ENCODE results near the gene FERMT2.

The FERMT2 gene

DNA sequence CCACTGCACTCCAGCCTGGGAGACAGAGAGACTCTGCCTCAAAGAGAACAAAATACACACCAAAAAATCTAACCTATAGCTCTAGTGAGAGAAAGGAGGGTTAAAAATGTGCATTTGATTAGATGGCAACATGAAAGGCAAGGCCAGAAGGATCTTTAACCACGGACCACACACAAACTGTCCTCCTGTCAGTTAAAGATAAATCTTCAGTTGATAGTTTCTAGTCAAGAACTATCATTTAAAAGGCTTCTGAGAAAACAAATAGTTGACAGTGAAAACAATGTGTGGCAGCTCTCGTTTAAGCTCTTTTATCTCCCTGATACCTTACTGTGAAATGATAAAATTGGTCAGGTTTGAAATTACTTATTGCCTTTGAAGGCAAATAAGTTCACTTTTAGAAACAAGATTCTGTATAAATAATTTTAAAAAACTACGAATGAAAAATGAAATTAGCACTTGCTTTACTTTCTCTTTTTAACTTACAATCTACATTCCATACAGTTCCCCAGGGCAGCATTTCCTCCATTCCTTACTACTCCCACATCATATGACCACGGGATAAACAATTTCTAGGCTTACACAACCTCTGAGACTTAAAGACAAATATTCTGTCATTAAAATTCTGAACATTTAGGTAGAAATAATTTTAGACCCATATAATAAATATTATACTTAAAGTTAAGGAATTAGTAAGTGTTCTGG is 88.1 kb downstream of the FERMT2 start:
- no peak for DNase-seq

DNA sequence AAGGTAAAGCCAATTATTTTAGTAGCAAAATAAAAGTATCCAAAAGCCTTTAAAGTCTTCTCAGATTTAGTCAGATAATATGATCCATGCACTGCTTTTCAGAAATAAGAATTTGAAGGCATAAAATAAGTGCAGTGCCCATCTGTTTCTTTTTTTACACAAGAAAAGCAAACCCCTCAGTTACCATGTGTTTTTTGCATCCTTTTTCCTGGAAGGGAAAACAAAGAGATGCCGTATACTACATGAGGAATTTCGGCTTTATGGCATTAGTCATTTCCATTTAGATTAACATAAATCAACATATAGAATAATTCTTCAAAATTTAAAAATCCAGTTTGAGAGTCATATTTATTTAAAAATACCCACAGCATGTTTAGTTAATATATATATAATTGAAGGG is 89.4 kb downstream of the FERMT2 start:
- no peak for DNase-seq

DNA sequence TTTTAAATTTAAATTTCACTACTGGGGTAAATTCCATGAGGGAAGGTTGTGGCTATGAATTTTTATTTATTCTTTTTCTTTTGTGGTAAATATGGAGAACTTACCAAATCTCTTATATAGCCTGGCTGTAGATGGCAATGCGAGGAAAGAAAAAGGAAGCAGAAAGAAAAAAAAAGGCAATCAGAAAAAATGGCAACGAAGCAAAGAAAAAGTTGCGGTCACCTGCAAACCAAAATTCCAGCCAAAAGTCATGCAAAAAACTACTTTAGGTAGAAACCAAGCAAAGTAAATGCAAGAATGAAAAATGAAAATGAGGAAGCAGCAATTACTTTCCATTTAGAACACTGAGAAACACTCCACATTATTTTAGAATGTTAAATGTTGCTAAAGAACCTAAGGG is 89.9 kb downstream of the FERMT2 start:
- DNase-seq = no peak

DNA sequence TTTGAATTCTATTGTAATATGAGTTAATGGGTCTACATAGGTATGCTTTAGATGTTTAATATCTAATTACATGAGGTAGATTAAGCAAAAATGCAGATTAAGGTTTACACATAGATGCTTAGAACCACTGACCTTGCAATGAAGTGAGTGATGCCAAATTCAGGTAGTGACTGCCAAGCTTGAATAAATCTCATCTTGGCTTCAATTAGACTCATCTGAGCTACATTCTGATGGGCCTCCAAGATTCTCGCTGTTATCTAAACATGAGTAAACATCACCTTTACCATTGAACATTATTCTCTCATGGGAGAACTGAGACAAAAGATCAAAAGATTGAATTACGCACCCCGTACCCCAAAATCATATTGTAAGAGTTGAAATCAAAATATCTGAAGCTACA is 90.6 kb downstream of the FERMT2 start:
- DNase-seq = no peak

- DNase-seq = no peak
Observed at GRCh38 chr14:52856139-52856538, 94.7 kb downstream of the FERMT2 start.

GRCh38 chr14:52853522-52853854 is 97.4 kb downstream of the FERMT2 start:
- no peak for DNase-seq

GRCh38 chr14:52852810-52853521 is 97.9 kb downstream of the FERMT2 start:
- DNase-seq = no peak

DNA sequence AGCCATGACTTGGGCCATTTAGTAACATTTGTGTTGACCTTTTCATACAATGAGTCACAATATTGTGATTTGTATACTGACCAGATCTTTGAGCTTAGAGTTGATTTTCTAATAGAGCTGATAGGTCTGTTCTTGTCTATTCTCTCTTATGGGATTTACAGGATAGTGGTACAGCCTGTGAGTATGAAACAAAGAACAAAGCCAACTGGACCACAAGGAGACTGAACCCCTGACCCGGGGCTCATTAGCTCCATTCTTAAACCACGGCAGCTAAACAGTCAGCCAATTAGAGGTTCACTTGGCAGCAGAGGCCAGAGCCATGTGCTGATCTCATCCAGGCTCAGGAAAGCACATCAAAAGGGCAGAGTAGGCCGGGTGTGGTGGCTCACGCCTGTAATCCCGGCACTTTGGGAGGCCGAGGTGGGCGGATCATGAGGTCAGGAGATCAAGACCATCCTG is 100.4 kb downstream of the FERMT2 start:
- no peak for DNase-seq

GRCh38 chr14:52848626-52849025 is 102.2 kb downstream of the FERMT2 start:
- DNase-seq = no peak

DNA sequence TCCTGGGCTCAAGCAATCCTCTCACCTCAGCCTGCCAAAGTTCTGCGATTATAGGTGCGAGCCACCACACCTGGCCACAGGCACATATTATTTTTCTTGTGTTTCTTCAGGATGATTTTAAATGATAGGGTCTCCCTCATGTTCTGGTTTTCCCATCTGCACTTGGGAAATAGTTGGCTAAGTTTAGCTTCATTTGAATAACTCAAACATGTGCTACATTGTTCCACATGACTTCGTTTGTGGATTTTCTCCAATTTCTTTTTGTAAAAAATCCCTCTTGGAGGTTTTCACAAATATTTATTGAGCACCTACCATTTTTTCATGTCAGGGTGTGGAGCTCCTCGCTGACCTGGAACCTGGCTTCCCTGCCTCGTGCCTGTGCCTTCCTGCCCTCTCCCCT is 104.3 kb downstream of the FERMT2 start:
- no peak for DNase-seq

DNA sequence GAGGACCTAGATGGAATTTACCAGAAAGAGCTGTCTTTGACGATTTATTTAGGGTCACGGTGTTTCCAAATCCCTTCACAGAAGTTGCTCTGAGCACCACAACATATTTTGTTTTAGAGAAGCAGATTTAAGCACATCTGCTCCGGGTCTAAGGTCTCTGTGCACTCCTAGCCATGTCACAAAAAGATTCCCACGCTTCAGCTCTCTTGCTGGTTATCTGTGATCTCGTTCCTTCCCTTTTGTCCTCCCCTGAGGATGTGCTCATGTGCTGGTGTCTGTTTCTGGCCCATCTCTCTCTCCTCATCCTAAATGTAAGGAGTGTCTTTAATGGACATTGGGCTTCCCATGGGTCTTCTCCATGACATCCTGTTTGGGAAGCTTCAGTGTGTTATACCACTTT is 105.8 kb downstream of the FERMT2 start:
- DNase-seq = no peak

GRCh38 chr14:52844262-52845060 is 106.4 kb downstream of the FERMT2 start:
- no peak for DNase-seq

- DNase-seq = no peak
Observed at GRCh38 chr14:52840877-52841276, 110.0 kb downstream of the FERMT2 start.

DNA sequence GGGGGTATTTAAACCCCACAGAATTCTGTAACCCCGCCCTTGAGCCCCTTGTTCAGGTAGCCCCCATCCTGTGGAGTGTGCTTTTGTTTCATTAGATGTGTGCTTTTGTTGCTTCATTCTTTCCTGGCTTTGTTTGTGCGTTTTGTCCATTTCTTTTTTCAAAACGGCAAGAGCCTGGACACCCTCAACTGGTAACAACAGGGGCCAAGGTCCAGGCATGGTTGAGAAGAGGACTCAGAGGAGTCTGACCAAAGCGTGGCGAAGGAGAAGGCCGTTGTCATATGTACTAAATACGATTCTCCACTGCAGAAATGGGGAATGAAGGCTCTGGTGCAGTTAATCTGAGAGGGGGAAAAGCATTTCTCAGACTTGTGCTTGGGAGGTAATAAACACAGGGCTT is 113.4 kb downstream of the FERMT2 start:
- DNase-seq = no peak

DNA sequence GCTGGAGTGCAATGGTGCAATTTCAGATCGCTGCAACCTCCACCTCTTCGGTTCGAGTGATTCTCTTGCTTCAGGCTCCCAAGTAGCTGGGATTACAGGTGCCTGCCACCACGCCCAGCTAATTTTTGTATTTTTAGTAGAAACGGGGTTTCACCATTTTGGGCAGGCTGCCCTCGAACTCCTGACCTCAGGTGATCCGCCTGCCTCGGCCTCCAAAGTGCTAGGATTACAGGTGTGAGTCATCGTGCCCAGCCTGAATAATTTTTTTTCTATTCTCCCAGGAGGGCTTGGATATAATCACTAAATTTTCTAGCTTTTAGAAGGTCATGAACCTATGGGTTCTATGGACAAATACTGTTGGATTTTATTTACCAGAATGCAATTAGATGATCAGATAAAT is 114.8 kb downstream of the FERMT2 start:
- DNase-seq = no peak

DNA sequence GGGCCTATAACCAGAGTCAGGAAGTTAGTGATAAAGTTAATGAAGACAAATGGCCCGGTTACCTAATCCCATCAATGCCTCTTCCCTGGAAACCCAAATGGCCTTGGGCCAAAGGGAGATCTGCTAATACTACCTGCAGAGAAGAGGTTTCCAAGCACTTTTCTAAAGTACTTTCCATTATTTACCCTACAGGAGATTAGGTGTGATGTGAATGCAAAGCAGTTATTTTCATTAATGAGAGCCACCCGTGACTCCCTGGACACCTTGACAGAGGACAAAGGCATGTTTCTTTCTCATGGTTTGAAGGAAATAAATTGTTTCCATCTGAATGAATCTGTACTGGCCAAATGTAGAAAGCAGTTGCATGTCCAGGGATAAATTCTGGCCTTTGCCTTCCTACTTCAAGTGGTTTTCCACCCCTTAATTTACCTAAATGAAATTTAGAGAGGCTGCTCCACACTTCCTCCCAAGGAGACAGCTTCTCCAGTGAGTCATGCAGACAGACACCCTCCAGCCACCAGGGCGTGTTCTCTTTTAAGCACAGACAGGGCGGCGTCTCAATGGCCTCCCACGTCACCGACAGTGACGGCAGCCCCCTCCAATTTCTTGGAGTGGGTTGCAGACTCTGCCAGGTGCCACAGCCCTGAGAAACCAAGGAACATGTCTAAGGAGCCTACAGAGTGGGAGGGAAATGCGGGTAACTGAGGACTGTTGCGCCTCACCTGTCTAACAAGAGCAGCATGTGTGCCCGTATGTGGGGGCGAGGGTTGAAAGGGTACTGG is 115.5 kb downstream of the FERMT2 start:
- no peak for DNase-seq

GRCh38 chr14:52834440-52834842 is 116.4 kb downstream of the FERMT2 start:
- no peak for DNase-seq

- no peak for DNase-seq
Observed at GRCh38 chr14:52833891-52834290, 117.0 kb downstream of the FERMT2 start.

- no peak for DNase-seq
Observed at GRCh38 chr14:52829527-52830185, 121.2 kb downstream of the FERMT2 start.

- DNase-seq = no peak
Observed at GRCh38 chr14:52827426-52827825, 123.4 kb downstream of the FERMT2 start.

DNA sequence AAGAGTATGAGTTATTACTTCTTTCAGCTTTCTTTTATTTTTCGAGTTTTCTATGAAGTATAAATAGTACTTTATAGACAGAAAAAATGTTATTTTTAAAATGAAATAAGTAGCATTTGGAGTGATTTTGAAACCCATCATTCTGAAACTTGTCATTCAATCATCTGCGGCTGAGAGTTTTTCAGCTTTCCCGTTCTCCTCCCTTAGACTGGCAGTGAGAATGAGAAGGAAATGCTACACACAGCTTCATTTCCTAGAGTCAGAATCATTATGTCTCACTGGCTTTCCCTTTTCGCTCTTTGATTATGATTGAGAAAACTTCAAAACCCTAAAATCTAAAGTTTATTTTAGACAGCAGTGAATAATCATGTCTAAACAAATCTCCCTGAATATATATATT is 125.8 kb downstream of the FERMT2 start:
- no peak for DNase-seq

- DNase-seq = no peak
Observed at GRCh38 chr14:52824462-52824861, 126.4 kb downstream of the FERMT2 start.

All from cerebellar nuclear complex (tissue), 1 donor.